Mesenchymal stem cell (in vitro differentiated cells and primary cell): ENCODE data around the gene MPPED2.

Source experiments
- DNase-seq: peaks from one replicate; pipeline ENCODE4 v3.0.0-alpha.2; 2013
- H2AFZ ChIP-seq: one replicate; pipeline ENCODE4 v1.6.1; 2013; ENCODE audit warnings: low read depth, mild to moderate bottlenecking, control low read depth, inconsistent platforms, low read length, moderate library complexity
- H2AK5ac ChIP-seq: 2 replicates; pipeline ENCODE4 v1.6.1; 2013; ENCODE audit warnings: low read length, moderate library complexity, mild to moderate bottlenecking, inconsistent platforms; ENCODE audit not compliant: severe bottlenecking
- H2BK120ac ChIP-seq: one replicate; pipeline ENCODE4 v1.6.1; 2013; ENCODE audit warnings: low read depth, mild to moderate bottlenecking, inconsistent platforms, low read length, moderate library complexity
- H2BK12ac ChIP-seq, 2 experiments: one replicate each; pipeline ENCODE4 v1.6.1; 2013; ENCODE audit warnings: inconsistent platforms in 2 of 2, low read length in 2 of 2, mild to moderate bottlenecking in 2 of 2, moderate library complexity in 2 of 2, control low read depth in 1 of 2
- H2BK15ac ChIP-seq: one replicate; pipeline ENCODE4 v1.6.1; 2013; ENCODE audit warnings: mild to moderate bottlenecking, low read depth, inconsistent platforms; ENCODE audit not compliant: poor library complexity, severe bottlenecking
- H2BK5ac ChIP-seq: 2 replicates; pipeline ENCODE4 v1.6.1; 2013; ENCODE audit warnings: low read depth, mild to moderate bottlenecking, low read length, control low read depth, inconsistent platforms; ENCODE audit not compliant: poor library complexity, severe bottlenecking
- H3K14ac ChIP-seq, 2 experiments: one replicate each; pipeline ENCODE4 v1.6.1; 2013; ENCODE audit warnings: inconsistent platforms in 2 of 2, low read length in 2 of 2, control low read depth in 1 of 2, mild to moderate bottlenecking in 1 of 2, moderate library complexity in 1 of 2
- H3K18ac ChIP-seq, 2 experiments: one replicate each; pipeline ENCODE4 v1.6.1; 2013; ENCODE audit warnings: inconsistent platforms in 2 of 2, low read length in 2 of 2, control low read depth in 1 of 2, low read depth in 1 of 2, mild to moderate bottlenecking in 1 of 2
- H3K23ac ChIP-seq, 2 experiments: one replicate each; pipeline ENCODE4 v1.6.1; 2013; ENCODE audit warnings: inconsistent platforms in 2 of 2, low read length in 2 of 2, mild to moderate bottlenecking in 2 of 2, moderate library complexity in 2 of 2, control low read depth in 1 of 2
- H3K27ac ChIP-seq: 2 replicates; pipeline ENCODE4 v1.5.1; 2013; ENCODE audit warnings: mild to moderate bottlenecking, moderate library complexity, low read length, control low read depth, inconsistent platforms; ENCODE audit not compliant: poor library complexity, severe bottlenecking
- H3K27me3 ChIP-seq, 2 experiments: 2 replicates each; pipeline versions ENCODE4 v1.6.1 to v1.7.0; 2013; ENCODE audit warnings: low read length in 2 of 2, mild to moderate bottlenecking in 2 of 2, moderate library complexity in 2 of 2, control low read depth in 1 of 2, inconsistent platforms in 1 of 2; ENCODE audit not compliant: control insufficient read depth in 1 of 2, insufficient read depth in 1 of 2
- H3K36me3 ChIP-seq, 2 experiments: 2 replicates each; pipeline versions ENCODE4 v1.6.1 to v1.7.0; 2013; ENCODE audit warnings: low read length in 2 of 2, control low read depth in 1 of 2, inconsistent platforms in 1 of 2, low read depth in 1 of 2, mild to moderate bottlenecking in 1 of 2; ENCODE audit not compliant: insufficient read depth in 2 of 2, control insufficient read depth in 1 of 2
- H3K4ac ChIP-seq, 2 experiments: one replicate each; pipeline ENCODE4 v1.6.1; 2013; ENCODE audit warnings: inconsistent platforms in 2 of 2, low read length in 2 of 2, mild to moderate bottlenecking in 2 of 2, moderate library complexity in 2 of 2, control low read depth in 1 of 2, low read depth in 1 of 2
- H3K4me1 ChIP-seq: 2 replicates; pipeline ENCODE4 v1.6.1; 2013; ENCODE audit warnings: low read depth, low read length, control low read depth; ENCODE audit not compliant: control insufficient read depth, insufficient read depth
- H3K4me2 ChIP-seq: 2 replicates; pipeline ENCODE4 v1.6.1; 2013; ENCODE audit warnings: low read length, mild to moderate bottlenecking, inconsistent platforms; ENCODE audit not compliant: poor library complexity, severe bottlenecking
- H3K4me3 ChIP-seq, 2 experiments: 2 replicates each; pipeline versions ENCODE4 v1.5.1 to v1.7.0; 2013; ENCODE audit warnings: low read length in 2 of 2, mild to moderate bottlenecking in 2 of 2, control low read depth in 1 of 2, low read depth in 1 of 2; ENCODE audit not compliant: insufficient read depth in 1 of 2
- H3K79me1 ChIP-seq: replicated peaks from 2 replicates; pipeline ENCODE4 v1.6.1; 2013; ENCODE audit warnings: mild to moderate bottlenecking, control low read depth, low read length, inconsistent platforms; ENCODE audit not compliant: poor library complexity, severe bottlenecking
- H3K9ac ChIP-seq: 2 replicates; pipeline ENCODE4 v1.7.0; 2013; ENCODE audit warnings: mild to moderate bottlenecking, low read length, moderate library complexity
- H3K9me3 ChIP-seq: 2 replicates; pipeline ENCODE4 v1.7.0; 2013; ENCODE audit warnings: mild to moderate bottlenecking, low read length; ENCODE audit not compliant: control insufficient read depth
- H4K8ac ChIP-seq: one replicate; pipeline ENCODE4 v1.6.1; 2013; ENCODE audit warnings: inconsistent platforms, mild to moderate bottlenecking, low read length, moderate library complexity
- H4K91ac ChIP-seq: one replicate; pipeline ENCODE4 v1.6.1; 2013; ENCODE audit warnings: mild to moderate bottlenecking, low read length, inconsistent platforms
- WGBS: methylation state at CpG from one replicate; pipeline ENCODE4 v1.1.7; 2013; ENCODE audit warnings: mixed read lengths; 5-methylcytosine and 5-hydroxymethylcytosine counted together

The MPPED2 gene

GRCh38 chr11:30455025-30455424 is 131.1 kb downstream of the MPPED2 start:
- no peak overlapping the region for H2BK5ac ChIP-seq
- no peak overlapping the region for H3K27ac ChIP-seq
- no peak overlapping the region for H3K4me2 ChIP-seq
- H3K18ac ChIP-seq, result no peak overlapping the region
- no peaks in the 10 kb centered on the region for H3K36me3 ChIP-seq
- H3K79me1 ChIP-seq, result no peaks in the 10 kb centered on the region
- H2BK120ac ChIP-seq, result no peak overlapping the region
- no peak overlapping the region for H3K4me3 ChIP-seq
- H3K4ac ChIP-seq, result peak overlapping the region in 1 of 2 experiments; percentile 7
- no peak overlapping the region for H2AFZ ChIP-seq
- H3K27me3 ChIP-seq, result no peaks in the 10 kb centered on the region
- H3K4me1 ChIP-seq, result no peaks in the 10 kb centered on the region
- H3K14ac ChIP-seq, result no peak overlapping the region
- no peak overlapping the region for H3K9ac ChIP-seq
- H2BK15ac ChIP-seq, result no peak overlapping the region
- no peak for DNase-seq
- no peak overlapping the region for H3K23ac ChIP-seq
- no peak overlapping the region for H4K91ac ChIP-seq
- H4K8ac ChIP-seq, result no peak overlapping the region
- WGBS, result 76% methylated on average over 2 of the region's 2 CpGs
- H2AK5ac ChIP-seq, result no peak overlapping the region
- H3K9me3 ChIP-seq, result no peaks in the 10 kb centered on the region
- H2BK12ac ChIP-seq, result no peak overlapping the region

- H3K18ac ChIP-seq, result no peak overlapping the region
Measured at GRCh38 chr11:30454541-30454940, 131.6 kb downstream of the MPPED2 start.

GRCh38 chr11:30454111-30454510 is 132.0 kb downstream of the MPPED2 start:
- Histone ChIP-seq H3K14ac (no peak overlapping the region), H3K9ac (no peak overlapping the region), H3K27me3 (no peaks in the 10 kb centered on the region), H4K8ac (no peak overlapping the region), H2BK5ac (no peak overlapping the region), H3K4me3 (no peak overlapping the region), H3K36me3 (no peaks in the 10 kb centered on the region), H2AFZ (no peak overlapping the region), H4K91ac (no peak overlapping the region), H3K23ac (no peak overlapping the region), H2BK12ac (no peak overlapping the region), H3K27ac (no peak overlapping the region), H3K4ac (no peak overlapping the region), H3K4me2 (no peak overlapping the region), H3K4me1 (no peaks in the 10 kb centered on the region), H2BK120ac (no peak overlapping the region), H2BK15ac (no peak overlapping the region), H3K18ac (no peak overlapping the region), H3K9me3 (no peaks in the 10 kb centered on the region), H2AK5ac (no peak overlapping the region), H3K79me1 (no peaks in the 10 kb centered on the region)
- 10% methylated on average over 2 of the region's 5 CpGs for WGBS
- DNase-seq, result no peak

More at GRCh38 chr11:30454541-30454940, 131.6 kb downstream of the MPPED2 start:
- H4K91ac ChIP-seq, result no peak overlapping the region
- H2AK5ac ChIP-seq, result no peak overlapping the region
- H2BK120ac ChIP-seq, result no peak overlapping the region
- no peak overlapping the region for H2AFZ ChIP-seq
- no peak overlapping the region for H3K4me3 ChIP-seq
- no peaks in the 10 kb centered on the region for H3K36me3 ChIP-seq
- H3K14ac ChIP-seq, result no peak overlapping the region
- DNase-seq, result no peak
- no peak overlapping the region for H4K8ac ChIP-seq
- H3K9ac ChIP-seq, result no peak overlapping the region
- no peaks in the 10 kb centered on the region for H3K79me1 ChIP-seq
- H3K27ac ChIP-seq, result no peak overlapping the region
- no peak overlapping the region for H3K23ac ChIP-seq
- H2BK12ac ChIP-seq, result no peak overlapping the region
- H3K27me3 ChIP-seq, result no peaks in the 10 kb centered on the region
- H3K9me3 ChIP-seq, result no peaks in the 10 kb centered on the region
- no peak overlapping the region for H2BK5ac ChIP-seq
- WGBS, result no CpG with 5 or more reads among the region's 2 CpGs
- no peak overlapping the region for H3K4ac ChIP-seq
- H2BK15ac ChIP-seq, result no peak overlapping the region
- H3K4me1 ChIP-seq, result no peaks in the 10 kb centered on the region
- H3K4me2 ChIP-seq, result no peak overlapping the region

GRCh38 chr11:30453705-30454104 is 132.4 kb downstream of the MPPED2 start:
- no peak overlapping the region for H3K23ac ChIP-seq
- no peaks in the 10 kb centered on the region for H3K36me3 ChIP-seq
- DNase-seq, result no peak
- H3K4ac ChIP-seq, result no peak overlapping the region
- no peaks in the 10 kb centered on the region for H3K79me1 ChIP-seq
- H3K27me3 ChIP-seq, result no peaks in the 10 kb centered on the region
- no peak overlapping the region for H3K18ac ChIP-seq
- no CpG with 5 or more reads among the region's 1 CpG for WGBS
- no peak overlapping the region for H2BK120ac ChIP-seq
- H3K27ac ChIP-seq, result no peak overlapping the region
- no peaks in the 10 kb centered on the region for H3K9me3 ChIP-seq
- no peak overlapping the region for H3K14ac ChIP-seq
- no peak overlapping the region for H3K4me3 ChIP-seq
- H4K91ac ChIP-seq, result no peak overlapping the region
- H2BK12ac ChIP-seq, result no peak overlapping the region
- no peak overlapping the region for H3K4me2 ChIP-seq
- H2BK15ac ChIP-seq, result no peak overlapping the region
- H4K8ac ChIP-seq, result no peak overlapping the region
- H3K4me1 ChIP-seq, result no peaks in the 10 kb centered on the region
- H2AK5ac ChIP-seq, result no peak overlapping the region
- no peak overlapping the region for H2AFZ ChIP-seq
- H2BK5ac ChIP-seq, result no peak overlapping the region
- H3K9ac ChIP-seq, result no peak overlapping the region
